AG10803 (cell line): ENCODE measurements around the gene MCU.

ENCODE experiments used
- DNase-seq: peaks from one replicate; pipeline ENCODE4 v3.0.0; 2010; ENCODE audit warnings: low read depth
- H3K4me3 ChIP-seq: 2 replicates; pipeline ENCODE4 v1.5.1; 2011; ENCODE audit warnings: mild to moderate bottlenecking, low read length, control low read depth
- CTCF ChIP-seq: conservative IDR thresholded peaks from 2 replicates; pipeline ENCODE4 v1.5.1; 2011; ENCODE audit warnings: mild to moderate bottlenecking, low read length, control low read depth, inconsistent platforms

The MCU gene

DNA sequence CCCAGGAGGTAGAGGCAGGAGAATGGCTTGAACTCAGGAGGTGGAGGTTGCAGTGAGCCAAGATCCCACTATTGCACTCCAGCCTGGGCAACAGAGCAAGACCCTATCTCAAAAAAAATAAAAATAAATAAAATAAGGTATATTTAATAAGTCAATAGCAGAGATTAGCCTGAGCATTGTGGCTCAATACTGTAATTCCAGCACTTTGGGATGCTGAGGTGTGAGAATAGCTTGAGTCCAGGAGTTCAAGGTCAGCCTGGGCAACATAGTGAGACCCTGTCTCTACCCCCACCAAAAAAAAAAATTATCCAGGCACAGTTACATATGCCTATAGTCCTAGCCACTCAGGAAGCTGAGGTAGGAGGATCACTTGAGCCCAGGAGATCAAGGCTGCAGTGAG, 163.2 kb downstream of the MCU start:
- TF ChIP-seq CTCF = no peak
- no peak overlapping the region for H3K4me3 ChIP-seq
- DNase-seq = no peak

DNA sequence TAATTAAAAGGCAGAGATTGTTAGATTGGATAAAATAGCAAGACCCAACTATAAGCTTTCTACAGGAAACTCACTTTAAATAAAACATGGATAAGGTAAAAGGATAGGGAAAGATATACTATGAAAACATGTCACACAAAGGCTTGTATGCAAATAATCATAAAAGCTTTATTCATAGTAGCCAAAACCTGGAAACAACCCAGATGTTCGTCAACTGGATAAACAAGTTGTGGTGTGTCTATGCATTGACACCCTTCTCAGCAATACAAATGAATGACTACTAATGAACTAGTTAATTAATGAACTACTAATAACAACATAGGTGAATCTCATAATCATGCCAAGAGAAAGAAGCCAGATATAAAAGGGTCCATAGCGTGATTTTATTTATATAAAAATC, 163.8 kb downstream of the MCU start:
- TF ChIP-seq CTCF = no peak
- DNase-seq = no peak
- no peak overlapping the region for H3K4me3 ChIP-seq

DNA sequence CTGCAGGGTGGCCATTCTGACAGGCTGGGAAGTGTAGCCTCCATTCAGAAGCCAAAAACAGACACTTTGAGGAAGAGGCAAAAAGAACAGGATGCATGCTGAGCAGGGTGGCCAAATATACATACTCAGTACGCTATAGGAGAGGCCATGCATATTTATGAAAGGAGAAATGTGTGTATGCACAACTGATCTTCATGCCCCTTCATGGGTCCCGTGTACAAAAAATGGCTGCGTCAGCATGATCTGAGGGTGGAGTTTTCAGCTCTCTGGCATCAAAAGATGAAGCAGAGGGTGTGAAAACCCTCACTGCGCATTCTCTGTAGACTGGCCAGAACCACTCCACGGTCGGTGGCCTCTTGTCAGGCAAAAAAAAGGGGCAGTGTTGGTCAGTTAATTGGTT, 166.1 kb downstream of the MCU start:
- TF ChIP-seq CTCF = no peak

DNA sequence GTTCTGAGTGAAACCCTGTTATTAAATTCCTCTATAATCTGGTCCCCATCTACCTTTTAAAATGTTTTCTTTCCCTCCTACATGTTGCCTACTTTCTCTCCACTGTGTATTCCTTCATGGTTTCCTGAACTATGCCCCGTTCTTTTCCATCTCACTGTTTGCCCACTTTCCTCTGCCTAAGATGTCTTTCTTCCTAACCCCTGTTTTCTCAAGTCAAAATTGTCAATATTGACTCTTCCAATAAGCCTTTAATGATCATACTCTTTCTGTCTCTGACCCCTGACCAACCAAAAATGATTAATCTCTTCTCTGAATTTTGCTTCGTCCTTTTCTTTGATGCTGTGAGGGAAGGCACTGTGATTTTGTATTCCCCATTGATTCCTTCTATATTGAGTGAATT, 171.0 kb downstream of the MCU start:
- H3K4me3 ChIP-seq = no peak overlapping the region
- no peak for TF ChIP-seq CTCF
- DNase-seq = no peak

More for the DNA sequence above, 166.1 kb downstream of the MCU start:
- no peak for DNase-seq
- H3K4me3 ChIP-seq = no peak overlapping the region

- DNase-seq = peak; percentile 34
- TF ChIP-seq CTCF = peak; percentile 57
Measured at GRCh38 chr10:72875250-72876055, 183.5 kb downstream of the MCU start.

GRCh38 chr10:72879245-72879644, 187.3 kb downstream of the MCU start:
- H3K4me3 ChIP-seq = no peak overlapping the region
- no peak for TF ChIP-seq CTCF
- no peak for DNase-seq

More at GRCh38 chr10:72875250-72876055, 183.5 kb downstream of the MCU start:
- H3K4me3 ChIP-seq = no peak overlapping the region

DNA sequence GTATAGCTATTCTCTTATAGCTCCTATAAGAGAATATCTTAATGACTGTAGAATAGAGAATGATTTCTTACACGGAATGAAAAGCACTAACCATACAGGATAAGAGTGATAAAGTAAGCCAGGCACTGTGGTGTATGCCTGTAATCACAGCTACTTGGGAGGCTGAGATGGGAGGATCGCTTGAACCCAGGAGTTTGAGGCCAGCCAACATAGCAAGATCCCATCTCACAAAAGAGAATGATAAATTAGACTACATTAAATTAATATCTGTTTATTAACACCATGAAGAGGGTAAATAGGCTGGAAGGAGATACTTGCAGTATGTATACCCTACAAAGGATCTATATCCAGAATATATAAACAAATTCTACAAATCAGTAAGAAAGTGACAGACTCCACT, 189.3 kb downstream of the MCU start:
- no peak for TF ChIP-seq CTCF
- H3K4me3 ChIP-seq = no peak overlapping the region
- no peak for DNase-seq
